ENCODE measurements around the gene MKRN3. TPM values are rescaled to one million over a fixed set of nuclear protein-coding genes. Genes with fewer than 3 reads are reported as not detected.

Gene MKRN3
- total RNA-seq, 2 donors from 2014 or later, result 1.0 TPM; not detected in 1

GRCh38 chr15:23569151-23569925 lies 3.9 kb downstream of the MKRN3 start:
- no peak overlapping the region for H3K4me3 ChIP-seq
- H3K36me3 ChIP-seq, result no peaks in the 10 kb centered on the region
- no peaks in the 10 kb centered on the region for H3K27me3 ChIP-seq
- no peak overlapping the region for H3K9ac ChIP-seq (ENCODE audit: low read depth in 2 of 2, low read length in 2 of 2)
- TF ChIP-seq, protein P1, sequence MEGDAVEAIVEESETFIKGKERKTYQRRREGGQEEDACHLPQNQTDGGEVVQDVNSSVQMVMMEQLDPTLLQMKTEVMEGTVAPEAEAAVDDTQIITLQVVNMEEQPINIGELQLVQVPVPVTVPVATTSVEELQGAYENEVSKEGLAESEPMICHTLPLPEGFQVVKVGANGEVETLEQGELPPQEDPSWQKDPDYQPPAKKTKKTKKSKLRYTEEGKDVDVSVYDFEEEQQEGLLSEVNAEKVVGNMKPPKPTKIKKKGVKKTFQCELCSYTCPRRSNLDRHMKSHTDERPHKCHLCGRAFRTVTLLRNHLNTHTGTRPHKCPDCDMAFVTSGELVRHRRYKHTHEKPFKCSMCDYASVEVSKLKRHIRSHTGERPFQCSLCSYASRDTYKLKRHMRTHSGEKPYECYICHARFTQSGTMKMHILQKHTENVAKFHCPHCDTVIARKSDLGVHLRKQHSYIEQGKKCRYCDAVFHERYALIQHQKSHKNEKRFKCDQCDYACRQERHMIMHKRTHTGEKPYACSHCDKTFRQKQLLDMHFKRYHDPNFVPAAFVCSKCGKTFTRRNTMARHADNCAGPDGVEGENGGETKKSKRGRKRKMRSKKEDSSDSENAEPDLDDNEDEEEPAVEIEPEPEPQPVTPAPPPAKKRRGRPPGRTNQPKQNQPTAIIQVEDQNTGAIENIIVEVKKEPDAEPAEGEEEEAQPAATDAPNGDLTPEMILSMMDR (IDR thresholded peaks at IDR 0.05), result no peak
- no peak for DNase-seq
- H3K4me1 ChIP-seq, result no peaks in the 10 kb centered on the region
- no peaks in the 10 kb centered on the region for H3K9me3 ChIP-seq
- intact Hi-C loops (cut with DNase I), result no loop called here
- no peak overlapping the region for H3K27ac ChIP-seq

GRCh38 chr15:23570486-23570885 lies 5.0 kb downstream of the MKRN3 start:
- Histone ChIP-seq H3K27me3 (no peaks in the 10 kb centered on the region), H3K27ac (no peak overlapping the region), H3K9ac (ENCODE audit: low read depth in 2 of 2, low read length in 2 of 2) (no peak overlapping the region), H3K4me1 (no peaks in the 10 kb centered on the region), H3K4me3 (no peak overlapping the region), H3K9me3 (no peaks in the 10 kb centered on the region), H3K36me3 (no peaks in the 10 kb centered on the region)
- DNase-seq, result no peak
- TF ChIP-seq, protein P1 (IDR thresholded peaks at IDR 0.05), result no peak
- intact Hi-C loops (cut with DNase I), result no loop called here

DNA sequence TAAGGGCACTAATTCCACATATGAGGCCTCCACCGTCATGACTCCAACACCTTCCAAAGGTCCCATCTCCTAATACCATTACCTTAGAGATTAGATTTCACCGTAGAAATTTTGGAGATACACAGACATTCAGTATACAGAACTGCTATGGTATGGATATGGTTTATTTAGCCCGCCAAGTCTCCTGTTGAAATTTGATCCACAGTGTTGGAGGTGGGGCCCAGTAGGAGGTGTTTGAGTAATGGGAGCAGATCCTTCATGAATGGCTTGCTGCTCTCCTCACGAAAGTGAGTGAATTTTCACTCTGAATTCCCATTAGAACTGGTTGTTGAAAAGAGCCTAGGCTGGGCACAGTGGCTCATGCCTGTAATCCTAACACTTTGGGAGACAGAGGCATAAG lies 7.4 kb downstream of the MKRN3 start:
- H3K27ac ChIP-seq, result no peak overlapping the region
- no peaks in the 10 kb centered on the region for H3K27me3 ChIP-seq
- H3K4me3 ChIP-seq, result no peak overlapping the region
- H3K9ac ChIP-seq (ENCODE audit: low read depth in 2 of 2, low read length in 2 of 2), result no peak overlapping the region
- no peaks in the 10 kb centered on the region for H3K9me3 ChIP-seq
- TF ChIP-seq, protein P1 (IDR thresholded peaks at IDR 0.05), result no peak
- DNase-seq, result no peak
- H3K4me1 ChIP-seq, result no peaks in the 10 kb centered on the region
- intact Hi-C loops (cut with DNase I), result no loop called here
- no peaks in the 10 kb centered on the region for H3K36me3 ChIP-seq

DNA sequence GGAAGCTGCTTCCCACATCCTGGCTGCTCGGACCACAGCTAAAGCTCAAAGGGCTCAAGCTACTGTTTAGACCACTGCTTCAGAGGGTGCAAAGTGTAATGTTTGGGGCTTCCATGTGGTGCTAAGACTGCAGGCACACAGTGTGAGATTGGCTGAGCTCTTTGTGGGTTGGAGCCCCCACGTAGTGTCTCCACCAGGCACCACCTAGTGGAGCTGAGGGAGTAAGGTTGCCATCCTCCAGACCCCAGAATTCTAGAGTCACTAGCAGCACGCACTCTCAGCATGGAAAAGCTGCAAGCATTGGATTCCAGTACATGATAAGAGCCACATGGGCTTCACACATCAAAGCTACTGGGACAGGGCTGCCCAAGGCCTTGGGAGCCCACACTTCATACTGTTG lies 9.3 kb downstream of the MKRN3 start:
- Histone ChIP-seq H3K9me3 (no peaks in the 10 kb centered on the region), H3K4me3 (no peak overlapping the region), H3K36me3 (no peaks in the 10 kb centered on the region), H3K27me3 (no peaks in the 10 kb centered on the region), H3K27ac (no peak overlapping the region), H3K9ac (ENCODE audit: low read depth in 2 of 2, low read length in 2 of 2) (no peak overlapping the region), H3K4me1 (no peaks in the 10 kb centered on the region)
- intact Hi-C loops (cut with DNase I), result no loop called here
- no peak for DNase-seq
- TF ChIP-seq, protein P1 (IDR thresholded peaks at IDR 0.05), result no peak

- TF ChIP-seq, protein P1 (IDR thresholded peaks at IDR 0.05), result no peak
- DNase-seq, result no peak
- intact Hi-C loops (cut with DNase I), result no loop called here
- H3K4me3 ChIP-seq, result no peak overlapping the region
- H3K36me3 ChIP-seq, result no peaks in the 10 kb centered on the region
- no peak overlapping the region for H3K9ac ChIP-seq (ENCODE audit: low read depth in 2 of 2, low read length in 2 of 2)
- no peaks in the 10 kb centered on the region for H3K27me3 ChIP-seq
- no peak overlapping the region for H3K27ac ChIP-seq
- no peaks in the 10 kb centered on the region for H3K4me1 ChIP-seq
- no peaks in the 10 kb centered on the region for H3K9me3 ChIP-seq
These were observed 10.6 kb downstream of the MKRN3 start for GRCh38 chr15:23576061-23576460.

Measured in colonic mucosa (tissue), 4 donors.